ENCODE data around the gene SEL1L.
"Not testable (repeated sequence)": the region's sequence is repeated elsewhere in the genome, so short reads cannot be mapped to it uniquely, and the experiment has no call there.

The SEL1L gene

GRCh38 chr14:81464253-81465002 lies 69.2 kb downstream of the SEL1L start:
- POLR2A ChIA-PET = interaction anchor here (0.8 kb wide), 1 partner anchor 243 kb away, joined by 6 read pairs; the partner anchor contains the start of gene GTF2A1
- CTCF ChIA-PET = interaction anchor here (0.6 to 4.7 kb wide), 43 partner anchors 8 to 1386 kb away, joined by 3 to 81 read pairs (median 3); partner anchors contain the start of gene TSHR
- no peaks in the 10 kb centered on the region for H3K9me3 ChIP-seq (ENCODE audit: control insufficient read depth, insufficient read depth, low read depth, low read length)
- no peak overlapping the region for H3K27ac ChIP-seq (ENCODE audit: extremely low read depth, low read depth, low read length)
- H3K4me3 ChIP-seq (ENCODE audit: low read depth, low read length) = peak overlapping the region; percentile 32
- H3K36me3 ChIP-seq (ENCODE audit: control insufficient read depth in 2 of 2, insufficient read depth in 1 of 2, low read length in 2 of 2) = no peaks in the 10 kb centered on the region
- no peaks in the 10 kb centered on the region for H3K4me1 ChIP-seq (ENCODE audit: control insufficient read depth, insufficient read depth, low read length)
- TF ChIP-seq ZNF561 (tag by site-specific recombination; IDR thresholded peaks at IDR 0.05; ENCODE audit: borderline replicate concordance) = no peak
- TF ChIP-seq ELK4 (IDR thresholded peaks at IDR 0.05; ENCODE audit: borderline replicate concordance, low read depth, low read length) = no peak
- no peak for TF ChIP-seq WT1 (tag by site-specific recombination; IDR thresholded peaks at IDR 0.05)
- no peak for TF ChIP-seq KLF16 (tag by site-specific recombination; IDR thresholded peaks at IDR 0.05)
- TF ChIP-seq ZNF174 (tag by site-specific recombination; IDR thresholded peaks at IDR 0.05) = no peak
- no peak for TF ChIP-seq ZBTB1 (tag by site-specific recombination; IDR thresholded peaks at IDR 0.05)
- TF ChIP-seq ZNF664 (tag by site-specific recombination; IDR thresholded peaks at IDR 0.05) = no peak
- TF ChIP-seq ZNF701 (tag by site-specific recombination; IDR thresholded peaks at IDR 0.05) = no peak
- TF ChIP-seq ZNF426 (tag by site-specific recombination; IDR thresholded peaks at IDR 0.05) = peak; percentile 2; the same call in 1 of the 2 replicates
- peak; percentile 57; the same call in 1 of the 2 replicates for TF ChIP-seq CTCF (tag by site-specific recombination; IDR thresholded peaks at IDR 0.05)
- no peak for TF ChIP-seq ZXDB (tag by site-specific recombination; IDR thresholded peaks at IDR 0.05)
- TF ChIP-seq BCL6B (tag by site-specific recombination; IDR thresholded peaks at IDR 0.05) = no peak
- TF ChIP-seq ZNF654 (tag by site-specific recombination; IDR thresholded peaks at IDR 0.05; ENCODE audit: low read depth) = peak; percentile 77
- no peak for TF ChIP-seq ZNF2 (tag by site-specific recombination; IDR thresholded peaks at IDR 0.05)
- TF ChIP-seq ZNF518A (tag by site-specific recombination; conservative IDR thresholded peaks at IDR 0.05; ENCODE audit: low read depth) = no peak
- TF ChIP-seq ZSCAN4 (tag by site-specific recombination; IDR thresholded peaks at IDR 0.05) = no peak
- no peak for TF ChIP-seq ZNF423 (tag by site-specific recombination; IDR thresholded peaks at IDR 0.05)
- peak; percentile 54; the same call in 1 of the 2 replicates for TF ChIP-seq PRDM10 (tag by site-specific recombination; IDR thresholded peaks at IDR 0.05)

GRCh38 chr14:81462356-81462755 lies 71.3 kb downstream of the SEL1L start:
- H3K9me3 ChIP-seq (ENCODE audit: control insufficient read depth, insufficient read depth, low read depth, low read length); CTCF ChIA-PET; POLR2A ChIA-PET: not testable (repeated sequence)

More at GRCh38 chr14:81462356-81462755, 71.3 kb downstream of the SEL1L start:
- not testable (repeated sequence) for H3K36me3 ChIP-seq (ENCODE audit: control insufficient read depth in 2 of 2, insufficient read depth in 1 of 2, low read length in 2 of 2); H3K4me3 ChIP-seq (ENCODE audit: low read depth, low read length); H3K27ac ChIP-seq (ENCODE audit: extremely low read depth, low read depth, low read length); H3K4me1 ChIP-seq (ENCODE audit: control insufficient read depth, insufficient read depth, low read length)

All from HEK293 (cell line).